ENCODE results near the gene LRTM2. TPM values are rescaled to one million over a fixed set of nuclear protein-coding genes. Genes with fewer than 3 reads are reported as not detected.

Gene LRTM2
- polyA plus RNA-seq, 1 donor from 2014 or later, result 2.4 TPM

- H3K27me3 ChIP-seq (ENCODE audit: insufficient read depth, low read depth, low read length), result no peaks in the 10 kb centered on the region
- H3K9me3 ChIP-seq (ENCODE audit: low read length), result no peaks in the 10 kb centered on the region
- H3K9ac ChIP-seq (ENCODE audit: low read length), result no peak overlapping the region
- H3F3A ChIP-seq (ENCODE audit: insufficient read depth, low read length, poor library complexity, severe bottlenecking), result no peaks in the 10 kb centered on the region
- TF ChIP-seq POLR2AphosphoS5 (IDR thresholded peaks at IDR 0.05) (no peak), RAD21 (conservative IDR thresholded peaks at IDR 0.05) (no peak), REST (IDR thresholded peaks at IDR 0.05; ENCODE audit: borderline replicate concordance) (no peak), TAF1 (IDR thresholded peaks at IDR 0.05; ENCODE audit: low read depth) (no peak), EP300 (conservative IDR thresholded peaks at IDR 0.05; ENCODE audit: poor library complexity, severe bottlenecking) (no peak), CTCF (IDR thresholded peaks at IDR 0.05; ENCODE audit: poor library complexity, severe bottlenecking) (no peak), EZH2 (IDR thresholded peaks at IDR 0.05; ENCODE audit: borderline replicate concordance, insufficient read depth, low read length, poor library complexity, severe bottlenecking) (no peak), MXI1 (conservative IDR thresholded peaks at IDR 0.05; ENCODE audit: poor library complexity, severe bottlenecking) (no peak), SMC3 (conservative IDR thresholded peaks at IDR 0.05; ENCODE audit: poor library complexity) (no peak)
- H2AFZ ChIP-seq (ENCODE audit: low read depth, low read length), result no peak overlapping the region
- H3K4me2 ChIP-seq (ENCODE audit: low read length), result no peak overlapping the region
- no peaks in the 10 kb centered on the region for H3K9me2 ChIP-seq (ENCODE audit: insufficient read depth, low read length)
- no peak overlapping the region for H3K27ac ChIP-seq (ENCODE audit: low read length)
- H3K4me3 ChIP-seq (ENCODE audit: low read length), result no peak overlapping the region
- no peaks in the 10 kb centered on the region for H3K36me3 ChIP-seq (ENCODE audit: insufficient read depth, low read length)
- H4K20me1 ChIP-seq (ENCODE audit: insufficient read depth), result no peaks in the 10 kb centered on the region
- H3K79me2 ChIP-seq (replicated peaks; ENCODE audit: insufficient read depth, low read length), result no peaks in the 10 kb centered on the region
Measured at GRCh38 chr12:1843641-1844005, 23.3 kb downstream of the LRTM2 start.

GRCh38 chr12:1844223-1844622 lies 23.9 kb downstream of the LRTM2 start:
- H3K79me2 ChIP-seq (replicated peaks; ENCODE audit: insufficient read depth, low read length), result no peaks in the 10 kb centered on the region
- H2AFZ ChIP-seq (ENCODE audit: low read depth, low read length), result no peak overlapping the region
- no peak overlapping the region for H3K4me2 ChIP-seq (ENCODE audit: low read length)
- no peaks in the 10 kb centered on the region for H3K9me2 ChIP-seq (ENCODE audit: insufficient read depth, low read length)
- H3K9ac ChIP-seq (ENCODE audit: low read length), result no peak overlapping the region
- TF ChIP-seq REST (IDR thresholded peaks at IDR 0.05; ENCODE audit: borderline replicate concordance), result no peak
- no peak overlapping the region for H3K27ac ChIP-seq (ENCODE audit: low read length)
- H3K4me3 ChIP-seq (ENCODE audit: low read length), result no peak overlapping the region
- H3K27me3 ChIP-seq (ENCODE audit: insufficient read depth, low read depth, low read length), result no peaks in the 10 kb centered on the region
- H4K20me1 ChIP-seq (ENCODE audit: insufficient read depth), result no peaks in the 10 kb centered on the region
- H3K9me3 ChIP-seq (ENCODE audit: low read length), result no peaks in the 10 kb centered on the region
- H3F3A ChIP-seq (ENCODE audit: insufficient read depth, low read length, poor library complexity, severe bottlenecking), result no peaks in the 10 kb centered on the region
- no peaks in the 10 kb centered on the region for H3K36me3 ChIP-seq (ENCODE audit: insufficient read depth, low read length)
